Adrenal gland (tissue), 5 donors: ENCODE data around the gene PIEZO1.

Experiments
- CTCF ChIP-seq, 6 experiments: fragments of 450-650 bp in 4 of 6; fragments of 200-600 bp in 2 of 6; sonication (generic) in 1 of 6; IDR thresholded peaks; 1 replicate in 5 of 6; 2 replicates in 1 of 6; pipeline versions ENCODE4 v1.5.1 to v1.8.0; 2016 to 2021; ENCODE audit warnings: antibody characterized with exemption in 6 of 6, mild to moderate bottlenecking in 2 of 6, moderate library complexity in 1 of 6
- POLR2A ChIP-seq, 2 donors: fragments of 450-650 bp; IDR thresholded peaks; one replicate each; pipeline ENCODE4 v1.6.1; 2017; ENCODE audit warnings: antibody characterized with exemption in 2 of 2, mild to moderate bottlenecking in 2 of 2, moderate library complexity in 1 of 2
- donor health status: DM: no; HTN: no; CAD: no.

- no peak for TF ChIP-seq CTCF (IDR thresholded peaks at IDR 0.05)
- TF ChIP-seq POLR2A (IDR thresholded peaks at IDR 0.05), result no peak
These were observed 42.7 kb upstream of the PIEZO1 start for GRCh38 chr16:88827727-88828126.
